GM18511 (cell line): ENCODE measurements around the gene GNAS-AS1.

ENCODE experiments used
- ATAC-seq: cut with Tn5 transposase; IDR thresholded peaks from one replicate; pipeline ENCODE4 v1.9.1; 2021; ENCODE audit warnings: mild to moderate bottlenecking, moderate library complexity; ENCODE audit not compliant: unreplicated experiment

Gene GNAS-AS1

DNA sequence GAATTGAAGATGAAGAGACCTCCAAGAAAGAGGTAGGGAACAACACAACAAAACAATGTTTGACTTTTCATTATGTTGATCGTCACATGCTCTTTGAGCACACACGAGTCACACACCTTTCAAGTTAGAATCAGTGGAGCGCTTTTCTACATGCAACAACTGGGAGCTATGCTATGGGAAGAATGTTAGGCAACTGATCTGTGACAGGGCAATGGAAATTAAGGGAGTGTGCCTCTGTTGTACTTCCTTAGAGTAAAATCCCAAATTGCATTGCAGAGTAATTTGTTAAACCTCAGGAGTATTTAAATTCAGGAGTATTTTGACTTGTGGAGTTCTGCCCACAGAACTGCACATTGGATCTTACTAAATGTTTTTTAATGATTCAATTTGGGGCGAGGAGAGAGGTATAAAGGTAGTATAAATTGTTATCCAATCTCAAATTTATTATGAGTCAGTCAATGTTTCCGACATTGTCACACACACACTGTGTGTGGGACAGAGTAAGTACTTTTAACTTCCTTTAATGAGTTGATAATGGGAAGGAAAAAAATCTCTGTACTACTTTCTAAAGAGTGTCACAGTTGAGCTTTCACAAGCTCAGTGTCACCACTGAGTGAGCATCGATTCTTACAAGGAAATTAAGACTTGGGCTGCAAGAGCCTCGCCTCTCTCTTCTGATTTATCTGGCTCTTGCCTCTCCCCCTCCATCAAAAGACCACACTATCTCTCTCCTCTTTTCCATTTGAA is 12.5 kb upstream of the GNAS-AS1 start:
- no peak for ATAC-seq

DNA sequence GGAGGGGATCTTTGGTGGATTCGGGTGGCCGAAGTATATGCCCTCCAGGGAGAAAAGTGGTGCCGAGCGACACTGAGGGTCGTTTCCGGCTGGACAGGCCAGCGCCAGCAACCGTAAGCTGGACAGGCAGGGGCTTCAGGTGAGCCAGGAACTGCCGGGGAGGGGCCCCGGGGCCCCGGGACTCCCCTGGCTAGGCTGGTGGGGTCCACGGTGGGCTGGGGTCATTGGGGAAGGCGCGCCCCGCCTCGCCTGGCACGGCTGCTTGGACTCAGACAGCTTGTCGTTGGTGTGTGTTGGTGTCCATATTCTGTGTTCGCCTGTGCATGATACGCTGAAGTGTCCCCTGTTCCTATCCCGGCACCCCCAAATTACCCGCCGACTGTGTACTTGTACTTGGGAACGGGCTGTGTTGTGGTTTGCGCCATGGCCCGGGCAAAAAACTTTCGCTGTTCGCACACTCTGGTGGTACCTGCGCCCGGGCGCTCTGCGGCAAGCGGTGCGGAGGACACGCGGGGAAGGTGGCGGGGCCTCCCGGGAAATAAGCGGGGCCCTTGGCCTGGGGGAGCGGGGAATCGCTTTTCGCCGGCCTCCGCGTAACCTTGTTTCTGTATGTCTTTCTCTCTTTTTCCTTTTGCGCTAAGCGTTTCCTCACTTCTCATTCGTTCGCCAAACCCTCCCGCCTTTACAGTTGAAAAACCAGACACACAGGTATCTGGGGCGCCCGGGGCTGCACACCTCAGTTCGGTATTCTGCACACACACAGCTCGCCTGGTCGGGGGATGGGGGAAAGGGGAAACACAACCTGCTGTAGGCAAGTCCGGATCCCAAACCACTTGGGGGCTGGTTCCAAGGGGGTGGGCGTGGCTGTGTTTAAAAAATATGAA is 5.0 kb upstream of the GNAS-AS1 start:
- no peak for ATAC-seq

- ATAC-seq = no peak
Measured at GRCh38 chr20:58854638-58855471, 4.2 kb upstream of the GNAS-AS1 start.

GRCh38 chr20:58853976-58854637 is 3.4 kb upstream of the GNAS-AS1 start:
- no peak for ATAC-seq

DNA sequence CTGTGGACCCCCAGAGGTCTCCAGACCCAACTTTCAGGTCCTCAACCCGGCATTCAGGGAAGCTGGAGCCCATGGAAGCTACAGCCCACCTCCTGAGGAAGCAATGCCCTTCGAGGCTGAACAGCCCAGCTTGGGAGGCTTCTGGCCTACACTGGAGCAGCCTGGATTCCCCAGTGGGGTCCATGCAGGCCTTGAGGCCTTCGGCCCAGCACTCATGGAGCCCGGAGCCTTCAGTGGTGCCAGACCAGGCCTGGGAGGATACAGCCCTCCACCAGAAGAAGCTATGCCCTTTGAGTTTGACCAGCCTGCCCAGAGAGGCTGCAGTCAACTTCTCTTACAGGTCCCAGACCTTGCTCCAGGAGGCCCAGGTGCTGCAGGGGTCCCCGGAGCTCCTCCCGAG is 2.8 kb upstream of the GNAS-AS1 start:
- ATAC-seq = no peak

GRCh38 chr20:58852543-58853271 is 2.0 kb upstream of the GNAS-AS1 start, which contains the start of gene GNAS:
Gene GNAS, plus strand, starts transcription at chr20:58852716.
- no peak for ATAC-seq

GRCh38 chr20:58851969-58852458 is 1.3 kb upstream of the GNAS-AS1 start:
- no peak for ATAC-seq

GRCh38 chr20:58851221-58851968 is 693 bp upstream of the GNAS-AS1 start:
- ATAC-seq = peak; percentile 10

DNA sequence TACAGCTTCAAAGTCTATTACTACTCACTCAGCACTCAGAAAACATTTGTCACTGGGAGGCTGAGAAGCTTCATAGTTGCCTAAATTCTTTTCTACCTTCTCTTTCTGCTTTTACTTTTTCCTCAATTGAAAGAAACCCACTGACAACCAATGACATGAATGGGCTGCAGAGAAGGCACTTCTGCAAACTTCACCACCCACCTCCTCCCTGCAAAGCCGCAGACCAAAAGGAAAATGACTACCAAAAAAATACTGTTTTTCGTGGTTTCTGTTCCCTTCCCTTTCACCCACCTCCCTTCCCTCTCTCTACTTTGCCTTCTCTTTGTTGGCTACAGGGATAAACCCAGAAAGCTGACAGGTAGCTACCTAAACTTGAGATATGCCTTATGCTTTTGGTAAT is 3.2 kb downstream of the GNAS-AS1 start:
- no peak for ATAC-seq

DNA sequence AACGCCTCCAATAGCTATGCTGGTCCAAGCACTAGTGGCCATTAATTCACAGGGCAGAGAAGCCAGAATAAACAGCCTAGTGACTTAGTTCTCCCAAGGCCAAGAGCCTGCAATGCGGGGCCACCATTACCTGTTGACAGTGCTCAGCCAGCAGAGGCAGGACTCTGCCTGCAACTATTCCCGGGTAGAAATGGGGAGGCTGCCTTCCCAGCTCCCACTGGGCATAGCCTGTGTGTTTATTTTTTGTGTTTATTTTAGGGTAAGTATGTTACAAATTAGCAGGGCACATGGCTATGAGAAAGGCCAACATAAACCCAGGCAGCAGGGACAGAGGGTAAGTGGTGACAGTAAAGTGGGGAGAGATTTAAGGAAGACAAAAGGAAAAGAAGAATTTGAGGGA is 5.0 kb downstream of the GNAS-AS1 start:
- no peak for ATAC-seq

GRCh38 chr20:58843128-58843556 is 7.6 kb downstream of the GNAS-AS1 start:
- no peak for ATAC-seq

DNA sequence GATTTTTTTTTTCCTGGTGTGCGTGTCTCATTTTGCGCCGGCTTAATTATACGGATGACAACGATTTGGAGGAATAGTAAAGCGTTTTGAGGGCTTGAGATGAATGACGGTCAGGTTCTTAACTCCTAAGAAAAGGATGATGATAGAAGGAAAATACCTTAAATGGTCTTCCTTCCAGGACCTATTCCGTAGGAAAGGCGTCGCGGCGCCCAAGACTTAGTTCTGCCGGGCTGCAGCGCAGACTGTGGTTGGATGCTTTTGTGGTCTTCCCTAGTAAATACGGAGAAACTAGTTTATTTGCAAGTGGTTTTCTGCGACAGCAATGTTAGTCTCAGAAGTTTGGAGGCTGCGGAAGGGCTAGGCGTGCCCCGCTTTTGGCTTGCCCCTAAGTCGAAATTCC is 8.4 kb downstream of the GNAS-AS1 start:
- no peak for ATAC-seq

DNA sequence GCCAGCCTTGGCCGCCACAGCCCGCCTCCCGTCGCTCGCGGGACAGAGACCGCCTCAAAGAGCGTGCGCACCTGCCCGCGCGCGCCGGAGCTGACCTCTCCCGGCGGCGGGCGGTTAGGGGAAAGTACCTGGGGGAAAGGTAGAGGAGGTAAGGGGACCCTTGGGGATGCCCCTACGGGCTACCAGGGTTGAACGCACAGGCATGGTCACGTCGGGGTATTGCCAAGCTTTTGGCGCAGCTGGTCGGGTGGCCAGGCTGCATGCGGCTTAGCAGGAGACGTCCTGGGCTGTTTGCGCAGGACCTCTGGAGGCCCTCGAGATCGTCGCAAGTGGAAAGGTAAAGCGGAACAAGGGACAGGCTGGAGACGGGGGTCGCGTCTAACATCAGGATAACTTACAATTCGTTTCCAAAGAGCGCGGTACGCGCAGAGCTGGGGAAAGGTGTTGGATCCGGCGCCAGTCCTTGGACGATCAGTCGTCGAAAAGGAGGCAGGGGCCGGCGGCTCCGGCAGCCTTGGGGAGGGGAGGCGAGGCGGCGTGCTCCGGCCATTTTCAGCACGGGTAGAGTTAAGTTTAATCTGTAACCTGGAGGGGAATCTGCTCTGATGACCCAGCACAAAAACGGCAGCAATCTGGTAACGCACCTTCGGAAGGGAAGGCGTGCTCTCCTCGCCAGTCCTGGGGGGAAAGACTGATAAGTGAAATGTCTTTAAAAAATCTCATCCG is 9.0 kb downstream of the GNAS-AS1 start:
- ATAC-seq = no peak

GRCh38 chr20:58840816-58841538 is 9.7 kb downstream of the GNAS-AS1 start:
- no peak for ATAC-seq

- no peak for ATAC-seq
Measured at GRCh38 chr20:58839991-58840747, 10.5 kb downstream of the GNAS-AS1 start.

DNA sequence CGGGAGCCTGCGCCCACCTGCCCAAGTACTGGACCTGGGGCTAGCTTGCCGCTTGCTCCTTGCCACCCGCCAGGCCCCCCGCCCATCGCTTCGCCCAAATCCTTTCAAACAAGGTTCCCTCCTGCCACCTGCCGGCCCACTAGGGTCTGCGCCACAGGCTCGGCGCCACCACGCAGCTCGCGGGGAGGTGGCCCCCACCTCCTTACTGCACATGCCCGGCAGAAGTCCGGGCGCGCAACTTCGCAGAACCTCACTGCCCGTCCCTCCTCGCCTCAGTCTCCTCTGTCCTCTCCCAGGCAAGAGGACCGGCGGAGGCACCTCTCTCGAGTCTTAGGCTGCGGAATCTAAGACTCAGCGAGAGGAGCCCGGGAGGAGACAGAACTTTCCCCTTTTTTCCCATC is 11.2 kb downstream of the GNAS-AS1 start:
- ATAC-seq = no peak

- no peak for ATAC-seq
Measured at GRCh38 chr20:58838174-58838573, 12.5 kb downstream of the GNAS-AS1 start.
